Left cardiac atrium (tissue), 4 donors: Measurements from ENCODE around the gene STEAP3. TPM values are rescaled to one million over a fixed set of nuclear protein-coding genes. Genes with fewer than 3 reads are reported as not detected.

ENCODE experiments used
- ATAC-seq, 2 donors: fragments of 200-7000 bp; cut with Tn5 transposase; one replicate each; pipeline ENCODE4 v1.9.1; 2020; ENCODE audit warnings: mild to moderate bottlenecking in 2 of 2, moderate library complexity in 2 of 2
- DNase-seq: peaks from one replicate; pipeline ENCODE4 v3.0.0-alpha.2; 2020
- intact Hi-C, 2 donors: fragments of 100-400 bp; cut with DNase I; formaldehyde crosslinking; loops; one replicate each; pipeline versions ENCODE4 v1.14.1 to v1.15.1; 2022 to 2023
- long read RNA-seq: library from polyadenylated mRNA; unstranded; transcript quantifications from one replicate; pipeline ENCODE4 v2.0.0, GENCODE V29; 2021
- total RNA-seq, 2 donors: library from RNA; stranded (reverse); fragmentation: NEBNext Ultra II Directional; extraction: Animal tissue kit (Norgen Biotek cat#: 25700); gene quantifications; one replicate each; pipeline ENCODE4 v1.2.1, GENCODE V29; 2021
- donor health status: DM: no; HTN: yes; CAD: no.
- donor health status: DM: no; HTN: yes; CAD: no; lungs with severe emphysema.
- donor health status: DM: yes; HTN: yes; CAD: no.
- donor health status: Dilated cardiomyopathy.

Gene STEAP3
- 10 to 100 TPM in 1 of 2 donors, 1 to 10 TPM in 1; 7.7 to 11.2 TPM for total RNA-seq
- long read RNA-seq, partial matches to known transcripts: 5 of 11 reads
- long read RNA-seq, other reads (novel, unspliced or antisense): 3 of 11 reads

- DNase-seq (peak; percentile 87), ATAC-seq (peak; percentile 92 to 95)
- intact Hi-C loops: no loop called here
Observed at GRCh38 chr2:119223521-119224390, at the start of gene STEAP3. Gene STEAP3, plus strand, starts transcription at chr2:119223834. Its CDS starts 7,179 bp downstream, at chr2:119231013.

- intact Hi-C loops: no loop called here
- ATAC-seq: peak in 1 of 2 donors; percentile 44
- no peak for DNase-seq
Observed at GRCh38 chr2:119174216-119174992, 49.2 kb upstream of the STEAP3 start.

- intact Hi-C loops: no loop called here
- no peak for ATAC-seq
Observed at GRCh38 chr2:119174993-119175347, 48.7 kb upstream of the STEAP3 start.

GRCh38 chr2:119175517-119175916, 48.1 kb upstream of the STEAP3 start:
- intact Hi-C loops: no loop called here
- DNase-seq: no peak
- no peak for ATAC-seq

More at GRCh38 chr2:119174993-119175347, 48.7 kb upstream of the STEAP3 start:
- DNase-seq: no peak

GRCh38 chr2:119177171-119177837, 46.3 kb upstream of the STEAP3 start:
- DNase-seq (no peak), ATAC-seq (no peak)
- intact Hi-C loops: no loop called here

- intact Hi-C loops: no loop called here
- no peak for ATAC-seq
Observed at GRCh38 chr2:119177838-119178190, 45.8 kb upstream of the STEAP3 start.

GRCh38 chr2:119178776-119179175, 44.9 kb upstream of the STEAP3 start:
- intact Hi-C loops: no loop called here
- ATAC-seq: peak in 1 of 2 donors; percentile 9
- no peak for DNase-seq

More at GRCh38 chr2:119177838-119178190, 45.8 kb upstream of the STEAP3 start:
- DNase-seq: no peak

- ATAC-seq (peak; percentile 41 to 52), DNase-seq (no peak)
- intact Hi-C loops: no loop called here
Observed at GRCh38 chr2:119179202-119179601, 44.4 kb upstream of the STEAP3 start.

GRCh38 chr2:119179991-119180390, 43.6 kb upstream of the STEAP3 start:
- intact Hi-C loops: no loop called here
- ATAC-seq (no peak), DNase-seq (no peak)

- ATAC-seq: peak in 1 of 2 donors; percentile 18
- DNase-seq: no peak
- intact Hi-C loops: no loop called here
Observed at GRCh38 chr2:119180892-119181291, 42.7 kb upstream of the STEAP3 start.

- intact Hi-C loops: no loop called here
- DNase-seq (no peak), ATAC-seq (no peak)
Observed at GRCh38 chr2:119181391-119181790, 42.2 kb upstream of the STEAP3 start.

GRCh38 chr2:119181791-119182445, 41.7 kb upstream of the STEAP3 start:
- no peak for DNase-seq
- ATAC-seq: no peak

GRCh38 chr2:119184512-119184911, 39.1 kb upstream of the STEAP3 start:
- no peak for DNase-seq
- ATAC-seq: no peak
- intact Hi-C loops: no loop called here

More at GRCh38 chr2:119181791-119182445, 41.7 kb upstream of the STEAP3 start:
- intact Hi-C loops: no loop called here

- intact Hi-C loops: no loop called here
- ATAC-seq (no peak), DNase-seq (no peak)
Observed at GRCh38 chr2:119190321-119191111, 33.1 kb upstream of the STEAP3 start.

GRCh38 chr2:119192893-119193292, 30.7 kb upstream of the STEAP3 start:
- intact Hi-C loops: no loop called here
- no peak for ATAC-seq
- no peak for DNase-seq

- intact Hi-C loops: no loop called here
- ATAC-seq: no peak
- no peak for DNase-seq
Observed at GRCh38 chr2:119195001-119195400, 28.6 kb upstream of the STEAP3 start.

GRCh38 chr2:119195887-119196286, 27.7 kb upstream of the STEAP3 start:
- DNase-seq (no peak), ATAC-seq (no peak)
- intact Hi-C loops: no loop called here
